Subcutaneous adipose tissue (tissue), 4 donors: ENCODE results near the gene ZNF212. TPM values are rescaled to one million over a fixed set of nuclear protein-coding genes. Genes with fewer than 3 reads are reported as not detected.

Source experiments
- CTCF ChIP-seq: fragments of 450-650 bp; IDR thresholded peaks from one replicate; pipeline ENCODE4 v1.5.1; 2016; ENCODE audit warnings: low read depth, mild to moderate bottlenecking, control low read depth, antibody characterized with exemption, moderate library complexity
- total RNA-seq, 4 donors: library from RNA; depleted of rRNA; stranded (reverse); fragments of >200 nt; gene quantifications; one replicate each; pipeline ENCODE4 v1.1.0, GENCODE V29; 2016

ZNF212 gene
- total RNA-seq, 4 donors from 2014 or later = 2.0 to 5.5 (median 4.4) TPM

DNA sequence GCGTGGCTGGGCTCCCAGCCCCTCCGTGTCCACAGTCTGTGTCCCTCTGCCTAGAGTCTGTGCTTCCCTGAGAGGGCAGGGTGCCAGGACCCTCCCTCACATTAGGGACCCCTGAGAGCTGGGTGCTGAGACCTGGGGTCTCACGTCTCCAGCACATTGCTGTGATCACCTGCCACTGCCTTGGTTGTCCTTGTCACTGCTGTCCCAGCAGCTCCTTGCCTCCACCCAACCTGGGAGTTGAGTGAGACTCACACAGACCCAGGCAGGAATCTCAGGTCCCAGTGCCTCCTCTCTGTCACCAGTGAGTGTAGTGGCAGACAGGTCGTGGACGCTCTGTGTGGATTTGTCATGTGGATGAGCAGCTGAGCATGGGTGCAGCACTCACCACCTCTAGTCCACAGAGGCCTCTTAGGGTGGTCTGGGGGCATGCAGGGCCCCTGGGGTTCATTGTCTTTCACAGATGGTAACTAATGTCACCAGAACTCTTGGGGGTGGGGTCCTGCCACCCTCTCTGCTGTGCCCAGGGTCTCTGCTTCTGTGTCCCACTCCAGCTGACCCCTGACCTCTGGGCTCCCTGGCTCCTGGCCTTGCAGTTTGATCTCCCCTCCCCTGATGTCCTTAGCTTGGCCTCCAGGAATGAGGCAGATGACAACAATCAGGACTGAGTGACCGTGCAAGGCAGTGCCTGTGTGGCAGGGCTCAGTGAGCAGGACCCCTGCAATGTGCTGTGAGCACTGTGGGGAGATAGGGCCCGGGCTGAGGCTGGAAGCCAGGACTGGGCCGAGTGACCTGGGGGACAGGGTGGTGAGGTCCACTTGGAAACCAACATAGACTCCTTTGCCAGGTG, 41.4 kb downstream of the ZNF212 start:
- no peak for TF ChIP-seq CTCF

- TF ChIP-seq CTCF = no peak
Observed at GRCh38 chr7:149281508-149282330, 42.3 kb downstream of the ZNF212 start.

DNA sequence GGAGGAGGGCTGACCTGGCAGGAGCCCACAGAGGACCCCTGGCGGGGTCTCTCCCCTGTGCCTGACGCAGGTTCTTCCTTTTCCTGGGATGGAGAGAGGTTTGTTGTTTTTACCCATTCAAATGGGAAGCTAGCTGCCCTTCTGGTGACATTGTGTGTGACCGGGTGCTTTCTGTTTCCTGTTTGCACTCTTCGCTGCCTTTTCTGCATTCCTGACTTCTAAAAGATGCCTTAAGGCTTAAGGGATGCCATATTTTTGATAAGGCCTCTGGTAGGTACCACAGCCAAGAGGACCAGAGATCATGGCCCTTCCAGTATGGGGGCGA, 42.8 kb downstream of the ZNF212 start:
- TF ChIP-seq CTCF = no peak

DNA sequence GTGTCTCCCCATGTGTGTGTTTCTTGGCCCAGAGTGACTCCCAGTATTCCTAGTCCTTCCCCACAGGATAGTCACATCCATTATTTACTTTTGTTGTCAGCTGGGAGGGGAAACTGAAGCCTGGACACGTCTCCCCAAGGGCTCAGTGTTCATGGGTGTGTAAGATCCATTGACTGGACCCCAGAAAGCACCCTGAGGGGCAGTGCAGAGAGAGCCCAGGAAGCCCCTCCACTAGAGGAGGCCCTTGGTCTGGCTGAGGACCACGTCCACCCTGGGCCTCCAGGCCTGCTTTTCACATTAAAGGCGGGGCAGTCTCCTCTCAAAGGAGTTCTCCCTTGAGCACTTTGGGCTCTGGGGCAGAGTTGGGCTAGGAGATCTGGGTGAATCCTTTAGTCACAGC, 43.9 kb downstream of the ZNF212 start:
- no peak for TF ChIP-seq CTCF

DNA sequence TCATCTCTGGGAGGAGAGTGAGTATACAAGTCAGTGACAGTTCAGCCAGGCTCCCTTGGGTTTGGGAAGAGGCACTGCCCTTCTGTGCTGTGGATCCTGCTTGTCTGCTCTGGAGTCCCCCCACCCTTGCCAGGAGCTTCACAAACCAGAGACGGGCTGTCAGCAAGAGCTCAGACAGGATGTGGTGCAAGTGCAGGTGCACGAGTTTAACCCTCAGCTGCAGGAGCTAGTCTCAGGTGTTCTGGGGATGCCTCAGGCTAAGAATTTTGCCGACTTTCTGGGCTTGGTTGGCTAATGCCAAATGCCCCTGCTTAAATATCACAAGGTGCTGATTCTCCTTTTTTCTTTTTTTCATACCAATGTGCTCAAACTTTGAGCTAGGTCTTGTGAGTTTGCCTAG, 44.9 kb downstream of the ZNF212 start:
- no peak for TF ChIP-seq CTCF

GRCh38 chr7:149284850-149285585, 45.6 kb downstream of the ZNF212 start:
- TF ChIP-seq CTCF = no peak

- TF ChIP-seq CTCF = no peak
Observed at GRCh38 chr7:149285603-149286002, 46.2 kb downstream of the ZNF212 start.
